A549 (cell line): Measurements from ENCODE around the gene MEF2C. TPM values are rescaled to one million over a fixed set of nuclear protein-coding genes. Genes with fewer than 3 reads are reported as not detected.

ENCODE experiments used
- ATAC-seq, 2 experiments: fragments of 200-7000 bp in 1 of 2; fragments of >200 bp in 1 of 2; cut with Nextera tagmentation in 1 of 2; cut with Tn5 transposase in 1 of 2; 3 replicates each; pipeline versions ENCODE4 v1.8.0 to v1.9.1; 2018 to 2020; ENCODE audit warnings: mild to moderate bottlenecking in 1 of 2, moderate library complexity in 1 of 2
- CTCF ChIA-PET: fragments of 300-600 bp; sonication (Branson Sonifier 250); formaldehyde crosslinking; extraction: SDS; loops from one replicate; lab custom pipeline; 2021; ENCODE audit warnings: antibody characterized with exemption, inconsistent platforms; lab: Yijun Ruan, JAX
- POLR2A ChIA-PET: fragments of 350-600 bp; formaldehyde crosslinking; extraction: SDS; loops from one replicate; lab custom pipeline; 2021; ENCODE audit warnings: antibody characterized with exemption, inconsistent platforms; lab: Yijun Ruan, JAX
- DNase-seq, 2 experiments: peaks; one replicate each; pipeline versions ENCODE4 v3.0.0 to v3.0.0-alpha.2; 2011 to 2016; ENCODE audit warnings: low read depth in 1 of 2, low spot score in 1 of 2
- FAIRE-seq: peaks from 2 replicates; lab custom pipeline; 2011; peaks lifted over from hg19 to GRCh38; lab: Jason Lieb, UNC
- H3K27ac ChIP-seq, 2 experiments: fragments of >200 bp; sonication (Bioruptor Twin); formaldehyde crosslinking; 3 replicates each; pipeline ENCODE4 v1.5.1; 2016 to 2017
- H3K4me1 ChIP-seq: fragments of >200 bp; sonication (Bioruptor Twin); formaldehyde crosslinking; 3 replicates; pipeline ENCODE4 v1.6.1; 2016
- H3K4me2 ChIP-seq: fragments of >200 bp; sonication (Bioruptor Twin); formaldehyde crosslinking; 3 replicates; pipeline ENCODE4 v1.6.1; 2016
- H3K4me3 ChIP-seq: fragments of >200 bp; sonication (Bioruptor Twin); formaldehyde crosslinking; 3 replicates; pipeline ENCODE4 v1.5.1; 2016
- H3K9me3 ChIP-seq: fragments of >200 bp; sonication (Bioruptor Twin); formaldehyde crosslinking; 3 replicates; pipeline ENCODE4 v1.6.1; 2016
- BCL3 ChIP-seq: fragments of >200 bp; sonication (Bioruptor Twin); formaldehyde crosslinking; IDR thresholded peaks from 3 replicates; pipeline ENCODE4 v1.6.1; 2016
- CBX2 ChIP-seq: fragments of 200-600 bp; sonication (generic); IDR thresholded peaks from 2 replicates; pipeline ENCODE4 v1.6.1; 2016; ENCODE audit warnings: low read depth, mild to moderate bottlenecking, borderline replicate concordance
- CHD2 ChIP-seq: fragments of 150-350 bp; IDR thresholded peaks from 2 replicates; pipeline ENCODE4 v1.6.1; 2014; ENCODE audit warnings: low read length; ENCODE audit not compliant: partially characterized antibody
- ELK1 ChIP-seq: fragments of 150-350 bp; IDR thresholded peaks from 2 replicates; pipeline ENCODE4 v1.6.1; 2014; ENCODE audit warnings: low read depth, mild to moderate bottlenecking, low read length
- EP300 ChIP-seq, 2 experiments: fragments of >200 bp; sonication (Bioruptor Twin); formaldehyde crosslinking; IDR thresholded peaks; 2 replicates in 1 of 2; 3 replicates in 1 of 2; pipeline ENCODE4 v1.6.1; 2016 to 2017
- ESRRA ChIP-seq: fragments of 150-350 bp; IDR thresholded peaks from 2 replicates; pipeline ENCODE4 v1.6.1; 2014; ENCODE audit warnings: mild to moderate bottlenecking, low read length, borderline replicate concordance
- HDAC2 ChIP-seq: fragments of 200-600 bp; sonication (generic); IDR thresholded peaks from 2 replicates; pipeline ENCODE4 v1.6.1; 2016
- HOXA7 ChIP-seq: fragments of 250-450 bp; sonication (Bioruptor Pico); IDR thresholded peaks from 2 replicates; pipeline ENCODE4 v1.5.0; 2020; ENCODE audit warnings: mild to moderate bottlenecking, moderate library complexity
- HOXB13 ChIP-seq: fragments of 250-450 bp; sonication (Bioruptor Pico); IDR thresholded peaks from 2 replicates; pipeline ENCODE4 v1.5.0; 2020; ENCODE audit warnings: low read depth, mild to moderate bottlenecking, moderate library complexity
- HOXB5 ChIP-seq: fragments of 250-450 bp; sonication (Bioruptor Pico); IDR thresholded peaks from 2 replicates; pipeline ENCODE4 v1.5.0; 2020; ENCODE audit warnings: mild to moderate bottlenecking, moderate library complexity
- JUN ChIP-seq, 2 experiments: fragments of >200 bp; sonication (Bioruptor Twin); formaldehyde crosslinking; IDR thresholded peaks; 2 replicates in 1 of 2; 3 replicates in 1 of 2; pipeline ENCODE4 v1.6.1; 2016 to 2017
- JUNB ChIP-seq: fragments of >200 bp; sonication (Bioruptor Twin); formaldehyde crosslinking; IDR thresholded peaks from 2 replicates; pipeline ENCODE4 v1.6.1; 2016
- KDM5A ChIP-seq: fragments of 200-600 bp; sonication (generic); IDR thresholded peaks from 2 replicates; pipeline ENCODE4 v1.6.1; 2016; ENCODE audit warnings: antibody characterized with exemption, mild to moderate bottlenecking
- MAZ ChIP-seq: fragments of 150-350 bp; IDR thresholded peaks from 2 replicates; pipeline ENCODE4 v1.6.1; 2014; ENCODE audit warnings: antibody characterized with exemption, low read depth, low read length, borderline replicate concordance
- MYC ChIP-seq: IDR thresholded peaks from 2 replicates; pipeline ENCODE4 v1.6.1; 2012; ENCODE audit warnings: mild to moderate bottlenecking, inconsistent platforms, low read length, improper control_type of control experiment, borderline replicate concordance
- NPAS2 ChIP-seq: fragments of 250-450 bp; sonication (Bioruptor Pico); IDR thresholded peaks from 2 replicates; pipeline ENCODE4 v1.8.0; 2022; ENCODE audit warnings: mild to moderate bottlenecking, moderate library complexity, borderline replicate concordance
- NR3C1 ChIP-seq: fragments of >200 bp; sonication (Bioruptor Twin); formaldehyde crosslinking; IDR thresholded peaks from 3 replicates; pipeline ENCODE4 v1.6.1; 2017
- POLR2AphosphoS2 ChIP-seq: conservative IDR thresholded peaks from 2 replicates; pipeline ENCODE4 v1.6.1; 2012; ENCODE audit warnings: low read length, improper control_type of control experiment, inconsistent platforms
- RCOR1 ChIP-seq: fragments of 150-350 bp; IDR thresholded peaks from 2 replicates; pipeline ENCODE4 v1.6.1; 2014; ENCODE audit warnings: antibody characterized with exemption, low read length, low read depth
- RFX5 ChIP-seq: fragments of 450-650 bp; IDR thresholded peaks from 2 replicates; pipeline ENCODE4 v1.7.1; 2014; ENCODE audit warnings: antibody characterized with exemption, mild to moderate bottlenecking, moderate library complexity
- TP53 ChIP-seq: fragments of 250-450 bp; sonication (Bioruptor Pico); IDR thresholded peaks from 2 replicates; pipeline ENCODE4 v1.5.0; 2021; ENCODE audit warnings: mild to moderate bottlenecking, moderate library complexity
- ZC3H11A ChIP-seq: fragments of 450-650 bp; IDR thresholded peaks from 2 replicates; pipeline ENCODE4 v1.6.1; 2014; ENCODE audit warnings: antibody characterized with exemption, mild to moderate bottlenecking
- ZNF302 ChIP-seq: fragments of 250-450 bp; sonication (Bioruptor Pico); IDR thresholded peaks from 2 replicates; pipeline ENCODE4 v1.9.0; 2021; ENCODE audit warnings: inconsistent platforms, mild to moderate bottlenecking, moderate library complexity
- WGBS: methylation state at CpG from one replicate; pipeline ENCODE4 v1.1.6; 2017; ENCODE audit errors: missing lambda C conversion rate; 5-methylcytosine and 5-hydroxymethylcytosine counted together
- polyA plus RNA-seq, 4 experiments: library from polyadenylated mRNA; depleted of rRNA in 3 of 4; stranded (reverse); fragments of >200 nt; fragmentation: RNase III in 1 of 4; extraction: RNeasy Plus Mini Kit Qiagen cat#74134 plus additional on column Dnase treatment in 1 of 4; gene quantifications; 2 replicates in 3 of 4; 3 replicates in 1 of 4; pipeline ENCODE4 v1.2.3, GENCODE V29; 2011 to 2017
- TF ChIP-seq, protein P1 (sequence below): fragments of >200 bp; sonication (Bioruptor Twin); formaldehyde crosslinking; IDR thresholded peaks from 3 replicates; pipeline ENCODE4 v1.5.1; 2016
- TF ChIP-seq, protein P2 (sequence below): fragments of 250-450 bp; sonication (Bioruptor Pico); IDR thresholded peaks from 2 replicates; pipeline ENCODE4 v1.5.0; 2020; ENCODE audit warnings: low read depth, mild to moderate bottlenecking, moderate library complexity

Gene MEF2C
- polyA plus RNA-seq, 2 of the 4 experiments (the other 2 are of a cell fraction), result 0.03 to 0.06 TPM

GRCh38 chr5:88813244-88813643, 69.7 kb downstream of the MEF2C start (continued):
- no peak for TF ChIP-seq BCL3

DNA sequence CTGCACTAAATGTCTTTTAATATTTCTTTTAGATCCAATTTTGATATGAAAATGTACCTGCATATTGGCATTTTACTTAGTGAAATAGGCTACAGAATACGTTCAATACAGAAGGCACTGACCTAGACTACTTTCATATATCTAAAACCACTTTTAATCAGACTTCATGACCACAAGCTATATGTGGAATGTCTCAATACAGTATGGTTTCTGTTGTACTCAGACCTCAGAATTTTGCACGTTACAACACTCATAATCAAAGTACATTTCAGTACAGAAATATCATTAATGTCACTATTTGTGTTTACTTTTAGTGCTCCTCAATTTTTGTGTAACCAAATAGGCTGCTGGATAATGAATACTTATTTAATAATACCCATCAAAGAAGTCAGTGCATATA, 74.8 kb downstream of the MEF2C start:
- CTCF ChIA-PET, result interaction anchor here (1.0 kb wide), 1 partner anchor 1457 kb away, joined by 3 read pairs; no protein-coding TSS in a partner anchor
- 11% methylated on average over 2 of the region's 2 CpGs for WGBS

DNA sequence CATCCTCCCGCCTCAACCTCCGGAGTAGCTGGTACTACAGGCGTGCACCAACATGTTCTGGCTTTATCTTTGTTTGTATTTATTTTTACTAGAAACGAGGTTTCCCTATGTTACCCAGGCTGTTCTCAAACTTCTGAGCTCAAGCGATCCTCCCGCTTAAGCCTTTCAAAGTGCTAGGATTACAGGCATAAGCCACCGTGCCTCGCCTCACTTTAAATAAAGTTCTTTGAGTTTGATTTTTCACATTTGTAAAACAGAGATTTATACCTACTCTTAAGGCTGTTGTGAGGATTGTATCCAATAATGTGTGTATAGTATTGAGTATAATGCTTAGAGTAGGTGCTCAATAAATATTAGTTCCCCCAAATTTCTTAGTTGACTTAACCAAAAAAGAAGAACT, 75.7 kb downstream of the MEF2C start:
- ChIA-PET POLR2A (no interaction called here), CTCF (interaction anchor here (1.0 kb wide), 1 partner anchor 1458 kb away, joined by 3 read pairs; no protein-coding TSS in a partner anchor)
- H3K4me1 ChIP-seq, result no peaks in the 10 kb centered on the region
- H3K4me2 ChIP-seq, result no peak overlapping the region
- no peak for FAIRE-seq
- no peaks in the 10 kb centered on the region for H3K9me3 ChIP-seq
- no peak overlapping the region for H3K4me3 ChIP-seq
- ATAC-seq, result no peak
- TF ChIP-seq NR3C1, result no peak
- TF ChIP-seq NPAS2 (CRISPR knock-in tag), result no peak
- no peak for TF ChIP-seq EP300 (IDR thresholded peaks at IDR 0.05)
- TF ChIP-seq HOXB5, result no peak
- TF ChIP-seq KDM5A, result no peak
- TF ChIP-seq MYC, result no peak
- no peak for TF ChIP-seq TP53
- no peak for TF ChIP-seq ESRRA
- TF ChIP-seq RFX5, result no peak
- TF ChIP-seq, protein P1, sequence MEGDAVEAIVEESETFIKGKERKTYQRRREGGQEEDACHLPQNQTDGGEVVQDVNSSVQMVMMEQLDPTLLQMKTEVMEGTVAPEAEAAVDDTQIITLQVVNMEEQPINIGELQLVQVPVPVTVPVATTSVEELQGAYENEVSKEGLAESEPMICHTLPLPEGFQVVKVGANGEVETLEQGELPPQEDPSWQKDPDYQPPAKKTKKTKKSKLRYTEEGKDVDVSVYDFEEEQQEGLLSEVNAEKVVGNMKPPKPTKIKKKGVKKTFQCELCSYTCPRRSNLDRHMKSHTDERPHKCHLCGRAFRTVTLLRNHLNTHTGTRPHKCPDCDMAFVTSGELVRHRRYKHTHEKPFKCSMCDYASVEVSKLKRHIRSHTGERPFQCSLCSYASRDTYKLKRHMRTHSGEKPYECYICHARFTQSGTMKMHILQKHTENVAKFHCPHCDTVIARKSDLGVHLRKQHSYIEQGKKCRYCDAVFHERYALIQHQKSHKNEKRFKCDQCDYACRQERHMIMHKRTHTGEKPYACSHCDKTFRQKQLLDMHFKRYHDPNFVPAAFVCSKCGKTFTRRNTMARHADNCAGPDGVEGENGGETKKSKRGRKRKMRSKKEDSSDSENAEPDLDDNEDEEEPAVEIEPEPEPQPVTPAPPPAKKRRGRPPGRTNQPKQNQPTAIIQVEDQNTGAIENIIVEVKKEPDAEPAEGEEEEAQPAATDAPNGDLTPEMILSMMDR, result no peak
- TF ChIP-seq, protein P2, sequence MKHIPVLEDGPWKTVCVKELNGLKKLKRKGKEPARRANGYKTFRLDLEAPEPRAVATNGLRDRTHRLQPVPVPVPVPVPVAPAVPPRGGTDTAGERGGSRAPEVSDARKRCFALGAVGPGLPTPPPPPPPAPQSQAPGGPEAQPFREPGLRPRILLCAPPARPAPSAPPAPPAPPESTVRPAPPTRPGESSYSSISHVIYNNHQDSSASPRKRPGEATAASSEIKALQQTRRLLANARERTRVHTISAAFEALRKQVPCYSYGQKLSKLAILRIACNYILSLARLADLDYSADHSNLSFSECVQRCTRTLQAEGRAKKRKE (CRISPR knock-in tag), result no peak
- no peak for TF ChIP-seq JUNB
- TF ChIP-seq ZNF302 (CRISPR knock-in tag), result no peak
- TF ChIP-seq CHD2, result no peak
- no peak for TF ChIP-seq HDAC2
- no peak for DNase-seq
- WGBS, result 54% methylated on average over 8 of the region's 8 CpGs
- H3K27ac ChIP-seq, result no peak overlapping the region

More for the DNA sequence above, 74.8 kb downstream of the MEF2C start:
- DNase-seq (no peak), FAIRE-seq (no peak), ATAC-seq (no peak)
- Histone ChIP-seq H3K4me1 (no peaks in the 10 kb centered on the region), H3K4me3 (no peak overlapping the region), H3K4me2 (no peak overlapping the region), H3K27ac (no peak overlapping the region), H3K9me3 (no peaks in the 10 kb centered on the region)
- TF ChIP-seq RCOR1, result no peak
- POLR2A ChIA-PET, result no interaction called here

DNA sequence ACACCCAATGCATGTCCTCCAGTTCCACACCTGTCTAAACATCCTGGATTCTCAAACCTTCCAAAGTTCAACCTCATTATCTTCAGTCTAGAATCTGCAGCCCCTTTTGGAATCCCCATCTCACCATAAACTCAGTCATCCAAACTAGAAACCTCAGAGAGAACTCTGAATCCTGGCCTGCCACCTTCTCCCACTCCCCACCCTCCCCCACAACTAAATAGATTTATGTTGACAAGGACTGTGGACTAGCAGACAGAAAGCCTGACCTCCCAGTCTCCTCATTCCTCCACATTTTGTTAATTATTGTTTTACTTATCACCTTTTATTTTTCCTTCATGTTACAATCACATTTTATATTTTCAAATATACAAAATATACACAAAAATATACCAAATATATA, 76.6 kb downstream of the MEF2C start:
- Histone ChIP-seq H3K27ac (no peak overlapping the region), H3K9me3 (no peaks in the 10 kb centered on the region), H3K4me1 (no peaks in the 10 kb centered on the region), H3K4me3 (no peak overlapping the region), H3K4me2 (no peak overlapping the region)
- CTCF ChIA-PET, result no interaction called here
- DNase-seq (no peak), ATAC-seq (no peak), FAIRE-seq (no peak)
- POLR2A ChIA-PET, result no interaction called here
- TF ChIP-seq ZC3H11A (no peak), CHD2 (no peak), HOXA7 (CRISPR knock-in tag) (no peak), MAZ (no peak), POLR2AphosphoS2 (no peak), CBX2 (no peak), HDAC2 (no peak), HOXB13 (CRISPR knock-in tag) (no peak), KDM5A (no peak), NR3C1 (no peak), JUN (IDR thresholded peaks at IDR 0.05) (no peak), ELK1 (no peak)
- TF ChIP-seq, protein P2 (CRISPR knock-in tag), result no peak
